ENCODE measurements around the gene CHMP4B. TPM values are rescaled to one million over a fixed set of nuclear protein-coding genes. Genes with fewer than 3 reads are reported as not detected.
A peak's percentile ranks its signal among the peaks of the same experiment; 100 is the strongest.

The CHMP4B gene
- total RNA-seq, 1 donor from 2014 or later = 97.2 TPM

DNA sequence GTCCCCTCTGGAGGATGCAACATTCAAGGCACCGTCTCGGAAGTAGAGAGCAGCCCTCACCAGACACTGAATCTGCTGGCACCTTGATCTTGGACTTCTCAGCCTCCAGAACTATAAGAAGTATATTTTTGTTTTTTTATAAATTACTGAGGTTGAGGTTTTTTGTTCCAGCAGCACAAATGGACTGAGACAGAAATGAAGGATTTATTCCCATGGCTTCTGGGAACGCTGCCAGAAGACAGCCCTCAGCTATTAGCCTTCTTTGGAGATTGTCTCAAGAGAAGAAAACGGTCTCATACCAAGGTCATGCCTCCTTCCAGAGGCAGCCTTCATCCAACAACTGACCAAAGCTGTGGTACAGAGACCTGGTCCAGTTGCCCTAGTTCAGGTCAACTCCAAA is 85.4 kb downstream of the CHMP4B start:
- Mint-ChIP-seq H3K27ac (ENCODE audit: unreplicated experiment) (no peak overlapping the region), H3K9me3 (no peaks in the 10 kb centered on the region), H3K4me3 (no peak overlapping the region), H3K27me3 (ENCODE audit: low read depth) (peaks cover 27% of the 10 kb centered on the region), H3K36me3 (ENCODE audit: low read depth) (no peaks in the 10 kb centered on the region), H3K4me1 (peaks cover 10% of the 10 kb centered on the region)
- TF ChIP-seq, protein P1, sequence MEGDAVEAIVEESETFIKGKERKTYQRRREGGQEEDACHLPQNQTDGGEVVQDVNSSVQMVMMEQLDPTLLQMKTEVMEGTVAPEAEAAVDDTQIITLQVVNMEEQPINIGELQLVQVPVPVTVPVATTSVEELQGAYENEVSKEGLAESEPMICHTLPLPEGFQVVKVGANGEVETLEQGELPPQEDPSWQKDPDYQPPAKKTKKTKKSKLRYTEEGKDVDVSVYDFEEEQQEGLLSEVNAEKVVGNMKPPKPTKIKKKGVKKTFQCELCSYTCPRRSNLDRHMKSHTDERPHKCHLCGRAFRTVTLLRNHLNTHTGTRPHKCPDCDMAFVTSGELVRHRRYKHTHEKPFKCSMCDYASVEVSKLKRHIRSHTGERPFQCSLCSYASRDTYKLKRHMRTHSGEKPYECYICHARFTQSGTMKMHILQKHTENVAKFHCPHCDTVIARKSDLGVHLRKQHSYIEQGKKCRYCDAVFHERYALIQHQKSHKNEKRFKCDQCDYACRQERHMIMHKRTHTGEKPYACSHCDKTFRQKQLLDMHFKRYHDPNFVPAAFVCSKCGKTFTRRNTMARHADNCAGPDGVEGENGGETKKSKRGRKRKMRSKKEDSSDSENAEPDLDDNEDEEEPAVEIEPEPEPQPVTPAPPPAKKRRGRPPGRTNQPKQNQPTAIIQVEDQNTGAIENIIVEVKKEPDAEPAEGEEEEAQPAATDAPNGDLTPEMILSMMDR (conservative IDR thresholded peaks at IDR 0.05) = no peak
- DNase-seq (ENCODE audit: low read depth, low spot score) = no peak

DNA sequence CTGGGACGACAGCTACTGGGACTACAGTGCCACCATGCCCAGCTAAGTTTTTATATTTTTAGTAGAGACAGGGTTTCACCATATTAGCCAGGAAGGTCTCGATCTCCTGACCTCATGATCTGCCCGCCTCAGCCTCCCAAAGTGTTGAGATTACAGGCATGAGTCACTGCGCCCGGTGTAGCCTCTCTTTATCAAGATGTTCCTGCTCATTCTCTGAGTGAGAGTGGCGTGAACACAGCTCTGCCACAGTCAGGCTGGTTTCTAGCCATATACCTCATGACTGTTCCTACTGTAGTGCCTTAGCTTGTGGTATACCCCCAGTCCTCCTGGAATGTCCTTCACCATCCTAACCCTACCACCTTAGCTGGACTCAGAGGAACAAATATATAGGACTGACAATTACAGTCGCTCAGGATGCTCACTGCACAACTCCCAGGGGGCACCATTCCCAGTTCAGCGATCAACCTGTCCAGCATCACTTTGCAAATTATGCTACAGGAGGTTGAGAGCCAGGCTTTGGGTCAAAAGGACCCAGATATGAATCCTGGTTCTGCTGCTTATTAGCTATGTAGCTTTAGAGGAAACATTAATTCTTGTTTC is 86.3 kb downstream of the CHMP4B start:
- no peaks in the 10 kb centered on the region for H3K36me3 Mint-ChIP-seq (ENCODE audit: low read depth)
- no peaks in the 10 kb centered on the region for H3K9me3 Mint-ChIP-seq
- peak; percentile 32 for DNase-seq (ENCODE audit: low read depth, low spot score)

DNA sequence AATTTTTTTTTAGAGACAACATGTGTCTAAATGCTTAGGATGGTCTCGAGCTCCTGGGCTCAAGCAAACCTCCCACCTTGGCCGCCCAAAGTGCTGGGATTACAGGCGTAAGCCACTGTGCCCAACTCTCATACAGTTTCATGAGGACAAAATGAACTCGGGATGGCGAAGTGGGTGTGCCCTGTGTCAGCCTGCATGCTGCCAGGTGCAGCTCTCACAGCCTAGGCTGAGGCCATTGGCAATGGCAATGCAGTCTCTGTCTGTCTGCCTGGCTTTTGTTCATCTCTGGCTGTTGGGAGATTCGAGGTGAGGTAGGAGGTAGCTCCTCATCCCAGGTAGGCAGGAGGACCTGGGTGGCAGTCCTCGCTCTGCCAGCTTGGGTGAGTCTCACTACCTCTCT is 88.0 kb downstream of the CHMP4B start:
- Mint-ChIP-seq H3K36me3 (ENCODE audit: low read depth) (no peaks in the 10 kb centered on the region), H3K9me3 (no peaks in the 10 kb centered on the region), H3K4me3 (no peak overlapping the region), H3K4me1 (peaks cover 15% of the 10 kb centered on the region), H3K27ac (ENCODE audit: unreplicated experiment) (no peak overlapping the region), H3K27me3 (ENCODE audit: low read depth) (peaks cover 27% of the 10 kb centered on the region)
- TF ChIP-seq, protein P1 (conservative IDR thresholded peaks at IDR 0.05) = no peak
- DNase-seq (ENCODE audit: low read depth, low spot score) = no peak

More for the DNA sequence above, 86.3 kb downstream of the CHMP4B start:
- Mint-ChIP-seq H3K4me3 (no peak overlapping the region), H3K4me1 (peaks cover 15% of the 10 kb centered on the region), H3K27me3 (ENCODE audit: low read depth) (peaks cover 27% of the 10 kb centered on the region), H3K27ac (ENCODE audit: unreplicated experiment) (no peak overlapping the region)
- TF ChIP-seq, protein P1 (conservative IDR thresholded peaks at IDR 0.05) = peak; percentile 50

DNA sequence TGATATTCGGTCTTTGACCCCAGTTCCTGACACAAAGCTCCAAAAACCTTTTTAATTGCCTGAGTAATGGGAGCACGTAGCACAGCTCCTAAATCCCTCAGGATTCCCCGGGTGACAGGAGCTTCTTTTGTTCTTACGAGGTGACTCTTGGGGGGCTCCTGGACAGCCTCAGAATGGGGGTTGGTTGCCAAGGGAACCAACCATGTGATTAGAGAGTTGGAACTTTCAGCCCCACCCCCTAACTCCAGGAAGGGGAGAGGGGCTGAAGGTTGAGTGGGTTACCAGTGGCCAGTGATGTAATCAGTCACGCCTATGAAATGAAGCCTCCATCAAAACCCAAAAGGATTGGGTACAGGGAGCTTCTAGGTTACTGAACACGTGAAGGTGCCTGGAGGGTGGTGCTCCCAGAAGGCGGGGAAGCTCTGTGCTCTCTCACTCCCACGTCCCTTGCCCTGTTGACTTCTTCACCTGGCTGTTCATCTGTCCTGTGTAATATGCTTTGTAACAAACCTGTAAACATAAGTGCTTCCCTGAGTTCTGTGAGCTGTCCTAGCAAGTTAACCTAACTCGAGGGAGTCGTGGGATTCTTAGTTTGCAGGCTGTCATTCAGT is 89.5 kb downstream of the CHMP4B start:
- H3K4me1 Mint-ChIP-seq = peaks cover 15% of the 10 kb centered on the region
- H3K27me3 Mint-ChIP-seq (ENCODE audit: low read depth) = peaks cover 20% of the 10 kb centered on the region
- no peak overlapping the region for H3K4me3 Mint-ChIP-seq
- H3K27ac Mint-ChIP-seq (ENCODE audit: unreplicated experiment) = peak overlapping the region; percentile 17
- no peaks in the 10 kb centered on the region for H3K36me3 Mint-ChIP-seq (ENCODE audit: low read depth)
- no peaks in the 10 kb centered on the region for H3K9me3 Mint-ChIP-seq
- TF ChIP-seq, protein P1 (conservative IDR thresholded peaks at IDR 0.05) = no peak
- no peak for DNase-seq (ENCODE audit: low read depth, low spot score)

DNA sequence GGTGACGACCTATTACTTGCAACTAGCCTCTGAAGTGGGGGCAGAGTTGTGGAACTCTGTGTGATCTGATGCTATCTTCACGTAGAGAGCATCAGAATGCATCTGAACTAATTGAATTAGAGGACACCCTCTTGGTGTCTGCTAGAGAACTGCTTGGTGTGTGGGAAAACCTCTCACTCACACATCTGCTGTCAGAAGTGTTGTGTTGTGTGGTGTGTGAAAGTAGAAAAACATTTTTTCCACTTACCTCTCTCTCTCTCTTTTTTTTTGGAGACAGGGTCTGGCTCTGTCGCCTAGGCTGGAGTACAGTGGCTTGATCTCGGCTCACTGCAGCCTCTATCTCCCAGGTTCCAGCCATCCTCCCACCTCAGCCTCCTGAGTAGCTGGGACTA is 90.0 kb downstream of the CHMP4B start:
- no peak overlapping the region for H3K4me3 Mint-ChIP-seq

More for the DNA sequence above, 90.0 kb downstream of the CHMP4B start:
- peak overlapping the region; percentile 17 for H3K27ac Mint-ChIP-seq (ENCODE audit: unreplicated experiment)
- TF ChIP-seq, protein P1 (conservative IDR thresholded peaks at IDR 0.05) = no peak
- no peaks in the 10 kb centered on the region for H3K36me3 Mint-ChIP-seq (ENCODE audit: low read depth)
- H3K27me3 Mint-ChIP-seq (ENCODE audit: low read depth) = peaks cover 15% of the 10 kb centered on the region
- DNase-seq (ENCODE audit: low read depth, low spot score) = no peak
- H3K9me3 Mint-ChIP-seq = no peaks in the 10 kb centered on the region
- H3K4me1 Mint-ChIP-seq = peaks cover 15% of the 10 kb centered on the region

Data from neural crest cell (in vitro differentiated cells).